GM21515 (cell line): ENCODE measurements around the gene UROS.

Experiments
- ATAC-seq: cut with Tn5 transposase; IDR thresholded peaks from one replicate; pipeline ENCODE4 v1.9.1; 2021; ENCODE audit not compliant: unreplicated experiment

UROS gene

DNA sequence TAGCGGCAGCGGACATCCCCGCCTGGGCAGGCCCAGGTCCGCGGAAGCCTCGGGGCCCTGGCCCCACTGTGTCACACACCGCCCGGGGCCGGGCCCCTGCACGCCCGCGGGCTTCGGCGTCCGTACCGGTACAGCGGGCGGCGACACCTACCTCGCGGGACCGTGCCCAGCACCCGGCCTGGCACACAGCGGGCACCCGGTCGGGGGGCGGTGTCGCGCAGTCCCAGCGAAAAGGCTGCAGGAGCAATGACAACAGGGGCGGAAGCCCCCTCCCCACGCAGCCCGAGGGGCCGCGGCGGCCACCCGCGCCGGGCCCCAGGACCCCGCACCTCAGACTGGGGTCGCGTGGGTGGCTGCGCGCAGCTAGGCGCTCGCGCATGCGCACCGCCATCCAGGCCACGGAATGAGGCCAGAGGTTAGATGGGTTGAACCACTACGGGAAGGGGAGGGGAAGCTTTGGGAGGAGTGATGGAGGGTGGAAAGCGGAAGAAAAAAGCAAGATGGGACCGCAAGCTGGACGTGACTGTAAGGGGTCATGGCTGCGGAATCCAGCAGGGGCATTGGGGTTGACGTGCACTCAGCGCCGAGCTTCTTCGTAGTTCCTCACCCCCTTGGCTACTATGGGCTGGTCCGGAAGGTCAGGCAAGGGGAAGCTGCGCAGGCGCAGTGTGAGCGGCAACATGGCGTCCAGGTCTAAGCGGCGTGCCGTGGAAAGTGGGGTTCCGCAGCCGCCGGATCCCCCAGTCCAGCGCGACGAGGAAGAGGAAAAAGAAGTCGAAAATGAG is at the start of gene UROS, which contains the start of gene BCCIP:
Gene UROS (minus strand): TSS at position 381 of the 785 bp plus-strand sequence. CDS start 6,759 bp downstream, outside the sequence.
Gene BCCIP (plus strand): TSS at position 669 of the 785 bp plus-strand sequence. CDS start 12 bp downstream, at position 681.
- ATAC-seq, result peak; percentile 67

DNA sequence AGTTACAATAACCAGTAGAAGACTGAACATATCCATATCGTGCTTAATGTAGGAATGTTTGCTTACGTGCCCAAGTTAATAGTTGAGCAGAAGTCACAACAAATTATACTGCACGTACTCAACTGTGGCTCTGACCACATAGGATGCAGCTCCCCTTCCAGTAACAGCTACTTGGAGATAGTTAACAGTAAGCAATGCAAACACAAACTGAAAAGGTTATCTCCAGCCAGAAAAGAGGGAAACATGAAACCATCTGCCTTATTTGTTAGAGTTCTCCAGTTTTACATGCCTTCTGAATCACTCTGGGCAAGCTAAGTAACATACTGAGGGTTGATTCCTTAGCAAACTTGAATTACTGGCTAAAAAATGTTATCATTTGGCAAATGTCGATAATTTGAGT is 48.3 kb upstream of the UROS start:
- ATAC-seq, result no peak

DNA sequence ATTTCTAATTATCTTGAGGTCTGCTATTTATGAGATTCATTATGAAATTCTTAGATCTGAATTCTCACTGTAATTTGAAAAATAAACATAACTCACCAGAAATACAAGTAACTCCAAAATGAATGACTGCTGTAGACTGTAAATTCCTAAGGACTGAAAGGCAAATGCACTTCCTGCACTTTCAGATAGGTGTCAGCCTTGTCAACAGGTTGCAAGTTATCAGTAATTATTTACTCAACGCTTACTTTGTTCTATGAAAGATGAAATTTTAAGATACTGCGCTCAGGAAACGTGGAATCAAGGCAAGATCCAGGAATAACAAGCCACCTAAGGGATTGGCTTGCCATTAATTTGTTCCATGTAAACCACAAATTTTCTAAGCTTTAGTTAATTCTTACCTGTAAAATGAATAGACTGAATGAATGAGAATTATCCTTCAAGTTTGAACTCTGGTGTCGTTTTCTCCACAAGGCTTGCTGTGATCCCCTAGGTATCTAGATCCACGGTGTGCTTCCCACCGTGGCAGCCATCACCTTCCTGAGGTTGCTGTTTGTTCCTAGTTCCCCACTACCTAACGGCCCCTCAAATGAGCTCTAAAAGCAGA is 45.4 kb upstream of the UROS start:
- ATAC-seq, result peak; percentile 62

DNA sequence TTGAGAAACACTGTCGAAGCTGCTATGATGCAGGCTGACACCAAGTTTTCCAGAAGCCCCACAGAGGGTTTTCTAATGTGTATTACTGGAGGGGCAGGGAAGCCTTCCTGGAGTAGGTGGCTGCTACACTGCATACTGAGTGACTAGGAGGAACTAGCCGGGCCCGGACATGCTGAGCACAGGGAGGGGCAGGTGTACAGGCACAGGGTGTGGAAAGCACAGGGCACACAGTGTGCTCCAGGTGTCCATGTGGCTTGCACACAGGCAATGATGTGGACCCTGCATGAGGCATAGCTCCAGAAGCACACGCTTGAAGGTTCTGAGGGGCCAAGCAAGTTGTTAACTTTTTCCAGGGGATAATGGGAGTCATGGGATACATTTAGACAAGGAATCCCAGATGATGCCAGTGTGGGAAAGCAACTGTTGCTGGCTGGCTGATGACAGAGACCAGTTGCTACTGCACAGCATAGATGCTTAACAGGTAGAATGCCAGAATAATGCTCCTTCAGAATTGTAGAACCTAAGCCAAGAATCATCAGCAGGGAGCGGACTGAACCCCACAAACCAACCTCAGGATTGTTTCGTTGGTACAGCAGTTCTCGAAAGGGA is 43.5 kb upstream of the UROS start:
- ATAC-seq, result no peak

DNA sequence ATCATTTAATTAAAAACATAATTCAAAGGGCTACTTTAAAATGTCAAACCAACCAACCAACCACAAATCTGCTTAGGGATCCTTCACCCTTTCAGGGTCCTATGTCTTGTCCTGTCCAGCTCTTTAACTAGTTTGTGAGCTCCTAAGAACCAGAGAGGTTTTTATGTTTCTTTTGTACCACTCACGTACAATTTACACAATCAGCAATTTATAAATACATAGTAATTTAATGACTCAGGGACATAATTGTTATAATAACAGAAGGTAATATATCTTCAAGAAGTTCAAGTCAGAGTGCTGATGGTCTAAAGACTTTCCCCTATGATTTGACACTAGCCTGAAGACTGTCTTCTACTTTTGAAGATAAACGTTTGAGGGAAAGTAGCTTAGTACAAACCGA is 42.1 kb upstream of the UROS start:
- ATAC-seq, result no peak

GRCh38 chr10:125859128-125859817 is 36.2 kb upstream of the UROS start:
- no peak for ATAC-seq

GRCh38 chr10:125857185-125857760 is 34.2 kb upstream of the UROS start:
- ATAC-seq, result no peak

GRCh38 chr10:125852487-125852886 is 29.4 kb upstream of the UROS start:
- ATAC-seq, result no peak

DNA sequence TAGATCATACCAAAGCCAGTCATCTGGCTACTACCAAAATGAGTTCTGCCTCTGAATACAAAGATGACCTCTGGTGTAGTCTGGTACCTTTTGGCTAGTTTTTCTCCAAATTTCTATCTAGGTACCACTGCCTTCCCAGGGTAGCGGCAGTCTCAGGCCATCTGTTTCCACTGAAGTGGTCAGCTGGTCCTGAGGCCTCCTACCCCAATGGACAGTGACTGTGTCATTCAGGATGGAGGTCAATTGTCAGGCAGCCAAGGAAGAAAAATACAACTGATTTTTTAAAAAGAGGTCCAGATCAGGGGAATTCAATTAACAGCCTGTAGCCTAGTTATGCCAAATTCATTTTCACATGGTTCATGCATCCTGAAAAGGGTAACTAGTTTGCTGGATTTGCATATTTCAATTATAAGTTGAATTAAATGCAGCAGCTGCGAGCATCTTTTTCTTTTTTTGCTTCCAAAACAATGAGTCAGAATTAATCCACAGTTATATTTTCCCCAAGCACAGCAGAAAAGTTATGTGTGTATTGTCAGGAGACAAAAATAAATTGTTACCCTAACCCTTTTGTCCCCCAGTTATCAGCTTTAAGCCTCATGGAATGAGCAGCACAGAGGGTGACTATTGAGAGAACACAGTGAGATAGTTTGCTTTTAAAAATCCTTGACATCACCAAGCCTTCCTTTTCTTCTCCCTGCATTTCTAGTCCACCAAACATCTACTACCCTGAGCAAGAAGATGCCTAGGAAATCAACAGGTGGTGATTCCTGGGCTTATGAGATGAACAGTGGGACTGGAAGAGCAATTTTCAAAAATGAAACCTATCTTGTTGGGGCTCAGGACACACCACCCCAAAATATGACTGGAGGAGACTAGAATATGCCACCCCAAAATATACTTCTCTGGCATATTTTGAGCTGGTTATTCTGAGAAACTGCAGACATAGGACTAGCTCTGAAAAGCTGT is 28.0 kb upstream of the UROS start:
- ATAC-seq, result no peak

- no peak for ATAC-seq
These were observed 26.4 kb upstream of the UROS start for GRCh38 chr10:125849448-125849847.

DNA sequence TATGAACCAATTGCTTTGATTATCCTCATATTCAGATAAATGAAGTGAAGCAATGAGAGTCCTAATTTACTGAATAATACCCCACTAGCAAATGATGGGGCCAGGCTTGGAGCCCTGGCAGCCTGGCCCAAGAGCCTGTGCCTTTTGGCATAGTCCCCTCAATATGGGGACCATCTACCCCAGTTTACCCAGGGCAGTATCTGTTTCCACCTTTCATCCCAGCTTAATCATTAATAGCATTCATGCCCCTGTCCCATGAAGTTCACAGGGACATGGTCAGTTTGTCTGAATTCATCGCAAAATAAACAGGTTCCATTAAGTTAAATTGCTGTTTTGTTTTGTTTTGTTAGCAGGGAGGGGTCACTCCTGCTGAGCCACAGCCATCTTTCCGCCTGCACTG is 25.8 kb upstream of the UROS start:
- ATAC-seq, result no peak

DNA sequence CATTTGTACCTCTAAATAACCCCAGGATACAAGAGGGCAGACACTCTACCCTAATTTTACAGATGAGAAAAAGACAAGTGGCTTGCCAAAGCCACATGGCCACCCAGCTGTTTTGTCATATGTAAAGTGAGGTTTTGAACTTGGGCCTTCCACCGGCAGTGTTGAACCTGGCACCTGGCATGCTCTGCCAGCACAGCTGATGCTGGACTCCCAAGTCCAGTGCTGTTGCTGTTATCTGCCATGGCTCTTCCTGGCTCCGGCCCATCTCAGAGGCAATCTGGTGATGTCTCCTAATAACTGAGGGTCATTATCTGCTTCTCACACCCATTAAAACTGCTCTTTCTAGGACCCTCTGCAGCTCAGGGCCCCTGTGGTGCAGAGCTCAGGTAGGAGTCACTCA is 25.3 kb upstream of the UROS start:
- no peak for ATAC-seq

DNA sequence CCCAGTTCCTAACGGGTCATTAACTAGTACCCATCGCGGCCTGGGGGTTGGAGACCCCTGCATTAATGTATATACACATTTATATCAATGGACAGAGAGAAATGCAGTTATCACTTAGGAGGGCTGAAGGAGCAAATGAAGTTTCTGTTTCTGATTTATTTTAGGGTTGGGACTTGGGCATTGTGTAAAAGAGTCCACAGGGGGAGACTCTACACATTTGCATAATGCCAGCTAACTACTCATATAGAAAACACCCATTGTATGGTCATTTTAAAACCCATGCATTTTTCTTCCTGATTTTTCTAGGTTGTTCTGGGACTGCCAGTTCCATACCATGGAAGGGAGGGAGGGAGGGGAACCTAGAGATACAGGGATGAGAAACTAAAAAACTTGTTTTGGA is 23.8 kb upstream of the UROS start:
- no peak for ATAC-seq

DNA sequence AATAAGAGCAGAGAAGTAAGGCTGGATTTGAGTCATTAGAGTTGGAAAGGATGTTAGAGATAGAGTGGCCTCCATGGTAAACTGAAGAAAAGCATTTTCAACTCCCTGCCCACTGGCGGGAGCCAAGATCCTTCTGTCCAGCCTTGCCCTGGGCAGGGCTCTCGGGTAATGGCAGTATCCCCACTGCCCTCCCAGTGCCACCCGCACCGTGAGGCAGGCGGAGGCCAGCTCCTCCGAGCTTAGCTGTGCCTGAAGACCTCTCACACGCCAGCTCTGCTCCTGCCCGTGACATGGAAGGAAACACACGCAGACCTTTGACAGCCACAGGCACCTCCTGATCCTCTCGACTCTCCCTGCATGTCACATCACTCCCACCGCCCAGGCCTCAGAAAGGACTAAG is 22.6 kb upstream of the UROS start:
- no peak for ATAC-seq

DNA sequence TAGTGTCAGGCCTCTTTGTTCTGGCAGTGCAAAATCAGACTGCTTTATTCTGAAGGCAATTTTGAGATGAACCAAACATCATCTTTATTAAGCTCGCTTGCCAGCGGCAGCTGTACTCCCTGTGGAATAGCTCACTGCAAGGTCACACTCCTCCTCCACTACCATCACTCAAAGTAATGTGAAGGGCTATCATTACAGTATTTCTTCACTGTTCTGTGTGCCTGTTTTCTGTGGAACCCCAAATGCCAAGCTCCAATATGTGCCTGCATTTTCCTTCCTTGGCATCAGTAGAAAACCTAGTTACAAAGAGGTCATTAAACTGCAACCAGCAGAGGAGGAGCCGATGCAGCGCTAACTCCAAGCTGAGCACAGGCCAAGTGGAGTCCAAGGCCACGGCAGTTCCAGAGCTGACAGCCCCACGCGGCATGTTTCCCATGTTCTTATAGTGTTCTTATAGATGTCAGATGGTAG is 21.7 kb upstream of the UROS start:
- no peak for ATAC-seq

GRCh38 chr10:125843603-125844329 is 20.7 kb upstream of the UROS start:
- no peak for ATAC-seq

GRCh38 chr10:125840955-125841354 is 17.9 kb upstream of the UROS start:
- no peak for ATAC-seq

DNA sequence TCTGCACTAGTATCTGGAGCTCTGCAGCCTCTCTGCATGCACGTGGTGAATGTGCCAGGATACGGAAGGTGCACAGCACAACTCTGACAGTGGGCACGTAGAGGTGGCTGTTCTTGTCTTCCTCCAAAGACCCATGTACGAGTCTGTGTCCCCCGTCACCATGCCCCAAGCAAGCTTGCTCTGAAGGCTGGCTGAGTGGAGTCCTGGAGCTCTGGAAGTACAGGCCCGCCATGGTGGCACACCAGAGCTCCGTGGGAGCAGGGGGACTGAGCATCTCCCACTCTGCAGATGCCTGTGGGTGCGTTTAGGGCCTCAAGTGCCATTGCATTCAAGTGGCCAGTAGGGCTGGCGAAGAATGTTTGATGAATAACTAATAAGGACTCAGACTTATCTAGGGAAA is 17.3 kb upstream of the UROS start:
- ATAC-seq, result no peak
